Adipose tissue (tissue), 3 donors: ENCODE measurements around the gene CNOT10. TPM values are rescaled to one million over a fixed set of nuclear protein-coding genes. Genes with fewer than 3 reads are reported as not detected.
"Not testable (repeated sequence)": the region's sequence is repeated elsewhere in the genome, so short reads cannot be mapped to it uniquely, and the experiment has no call there.

Experiments
- H3K27ac ChIP-seq: one replicate; pipeline ENCODE4 v1.5.1; 2013; ENCODE audit warnings: low read depth, low read length
- WGBS, 3 donors: extraction: QIAGEN DNeasy Blood & Tissue Kit; methylation state at CpG; one replicate each; pipeline ENCODE4 v1.1.7; 2013; 5-methylcytosine and 5-hydroxymethylcytosine counted together
- polyA plus RNA-seq, 3 donors: library from polyadenylated mRNA; stranded (reverse); fragments of 200-250 nt; gene quantifications; one replicate each; pipeline ENCODE4 v1.2.3, GENCODE V29; 2013
- donor health status: healthy with polysubstance abuse.
- donor health status: Bipolar disorder and iron deficiency.
- donor health status: healthy.

Gene CNOT10
- polyA plus RNA-seq, 3 donors, result 9.5 to 14.5 (median 10.6) TPM

DNA sequence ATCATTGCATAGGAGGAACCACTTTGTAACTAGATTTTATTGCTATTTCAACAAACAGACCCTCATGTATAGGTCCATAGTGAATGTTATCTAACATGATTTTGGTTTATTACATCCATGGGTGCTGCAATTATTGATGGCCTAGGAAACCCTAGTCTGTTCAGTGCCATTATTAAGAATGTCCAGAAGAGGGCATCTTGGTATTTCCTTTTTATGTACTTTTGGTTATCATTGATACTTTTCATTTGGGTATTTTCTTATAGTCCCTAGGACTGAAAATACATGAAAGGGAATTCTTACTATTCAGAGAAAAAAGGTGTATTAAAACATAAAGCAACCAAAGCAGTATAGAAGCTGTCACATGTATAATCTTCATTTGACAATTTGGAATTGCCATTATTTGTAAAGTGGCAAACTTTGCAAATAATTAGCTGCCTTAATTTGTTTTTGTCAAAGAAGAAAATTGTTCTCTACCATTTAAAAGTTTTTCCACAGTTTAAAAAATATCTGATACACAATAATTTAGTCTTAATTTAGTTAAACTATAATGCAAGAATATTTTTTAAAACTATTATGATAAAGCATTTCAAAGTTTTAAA, 48.7 kb downstream of the CNOT10 start:
- H3K27ac ChIP-seq, result no peak overlapping the region

DNA sequence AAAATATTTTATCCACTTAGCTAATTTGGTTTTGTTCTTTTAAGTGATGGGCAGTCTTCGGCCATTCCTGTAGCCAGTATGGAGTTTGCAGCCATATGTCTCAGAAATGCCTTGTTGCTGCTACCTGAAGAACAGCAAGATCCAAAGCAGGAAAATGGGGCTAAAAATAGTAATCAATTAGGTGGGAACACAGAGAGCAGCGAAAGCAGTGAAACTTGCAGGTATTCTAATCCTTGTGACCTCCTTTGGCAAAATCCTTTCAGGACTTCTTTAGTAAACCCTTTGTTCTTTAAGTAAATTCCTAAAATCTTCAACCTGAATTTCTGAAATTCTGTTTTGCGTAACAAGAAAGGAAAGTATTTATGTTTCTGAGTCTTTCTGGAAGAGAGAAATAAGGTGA, 49.8 kb downstream of the CNOT10 start:
- no peak overlapping the region for H3K27ac ChIP-seq
- 95 to 98% (median 97%) methylated on average over 3 of the region's 3 CpGs for WGBS, 3 donors

GRCh38 chr3:32743470-32743869, 58.5 kb downstream of the CNOT10 start:
- WGBS, 3 donors, result 92 to 97% (median 93%) methylated on average over 6 of the region's 6 CpGs
- H3K27ac ChIP-seq, result not testable (repeated sequence)

- WGBS, 3 donors, result 60 to 84% (median 61%) methylated on average over 2 of the region's 2 CpGs
- no peak overlapping the region for H3K27ac ChIP-seq
Measured at GRCh38 chr3:32743934-32744333, 58.9 kb downstream of the CNOT10 start.

DNA sequence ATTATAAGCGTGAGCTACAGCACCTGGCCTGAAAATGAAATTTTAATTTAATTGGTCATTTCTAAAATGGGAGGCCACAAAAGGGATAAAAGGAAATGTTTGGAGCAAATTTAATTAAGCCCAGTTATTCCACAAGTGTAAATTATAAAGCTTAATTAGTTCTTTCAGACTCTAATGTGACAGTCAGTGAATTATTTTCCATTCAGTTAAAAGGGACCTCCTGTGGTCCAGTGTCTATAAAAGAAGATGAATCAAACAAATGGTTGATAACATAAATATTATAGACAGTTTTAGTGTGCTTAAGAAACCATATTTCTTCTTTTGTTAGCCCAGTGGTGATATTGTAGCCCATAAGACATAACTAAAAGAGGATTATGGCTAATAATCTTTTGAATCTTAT, 66.4 kb downstream of the CNOT10 start:
- WGBS, 3 donors, result 94 to 97% (median 97%) methylated on average over 1 of the region's 1 CpG
- no peak overlapping the region for H3K27ac ChIP-seq

- WGBS, 3 donors, result 70 to 84% (median 71%) methylated on average over 3 of the region's 3 CpGs
- H3K27ac ChIP-seq, result no peak overlapping the region
Measured at GRCh38 chr3:32755761-32756160, 70.8 kb downstream of the CNOT10 start.

GRCh38 chr3:32757618-32758374, 72.8 kb downstream of the CNOT10 start:
- no peak overlapping the region for H3K27ac ChIP-seq
- 74 to 79% (median 76%) methylated on average over 2 of the region's 2 CpGs for WGBS, 3 donors

DNA sequence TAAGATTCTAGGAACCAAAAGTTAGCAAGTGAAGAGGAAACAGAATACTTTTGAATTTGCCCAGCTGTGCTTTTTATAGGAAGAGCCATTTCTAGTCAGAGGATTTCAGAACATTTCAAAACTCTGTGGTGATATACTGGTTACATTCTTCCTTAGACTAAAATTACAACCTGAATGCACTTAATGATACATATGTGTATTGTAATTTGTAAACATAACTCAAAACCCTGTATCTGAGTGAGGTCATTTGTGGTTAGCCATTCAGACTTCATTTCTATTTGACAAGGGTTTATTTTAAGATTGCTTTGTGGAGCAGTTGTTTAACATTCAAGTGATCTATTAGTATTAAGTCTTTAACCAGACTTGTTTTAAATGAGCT, 73.4 kb downstream of the CNOT10 start:
- no peak overlapping the region for H3K27ac ChIP-seq

- no peak overlapping the region for H3K27ac ChIP-seq
- WGBS, 3 donors, result 68 to 82% (median 77%) methylated on average over 4 of the region's 4 CpGs
Measured at GRCh38 chr3:32759342-32759741, 74.4 kb downstream of the CNOT10 start.

DNA sequence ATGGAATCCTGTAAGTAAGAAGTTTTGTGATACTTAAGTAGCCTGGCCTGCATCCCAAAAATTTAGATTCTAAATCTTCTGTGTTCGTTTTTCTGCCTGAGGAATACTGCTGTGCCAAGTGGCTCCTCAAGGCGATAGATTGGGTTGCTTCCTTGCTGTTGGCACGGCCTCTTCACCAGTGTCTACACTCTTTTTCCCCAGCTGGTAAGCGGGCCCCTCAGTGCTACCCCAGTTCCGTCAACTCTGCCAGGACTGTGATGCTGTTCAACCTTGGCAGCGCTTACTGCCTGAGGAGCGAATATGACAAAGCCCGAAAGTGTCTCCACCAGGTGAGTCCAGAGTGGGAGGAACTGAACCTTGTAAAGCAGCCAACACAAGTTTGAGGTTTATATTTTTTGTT, 79.5 kb downstream of the CNOT10 start:
- H3K27ac ChIP-seq, result no peak overlapping the region
- WGBS, 3 donors, result 91 to 95% (median 93%) methylated on average over 8 of the region's 8 CpGs

- 64 to 91% (median 65%) methylated on average over 4 of the region's 4 CpGs for WGBS, 3 donors
- H3K27ac ChIP-seq, result no peak overlapping the region
Measured at GRCh38 chr3:32778389-32778788, 93.4 kb downstream of the CNOT10 start.

- WGBS, 3 donors, result 91 to 92% (median 92%) methylated on average over 10 of the region's 10 CpGs
- no peak overlapping the region for H3K27ac ChIP-seq
Measured at GRCh38 chr3:32780071-32780734, 95.2 kb downstream of the CNOT10 start.

GRCh38 chr3:32780735-32781210, 95.8 kb downstream of the CNOT10 start:
- WGBS, 3 donors, result 5 to 7% (median 6%) methylated on average over 36 of the region's 36 CpGs
- H3K27ac ChIP-seq, result no peak overlapping the region

GRCh38 chr3:32781211-32781968, 96.4 kb downstream of the CNOT10 start:
- H3K27ac ChIP-seq, result no peak overlapping the region
- WGBS, 3 donors, result 1 to 2% (median 2%) methylated on average over 47 to 59 of the region's 59 CpGs

DNA sequence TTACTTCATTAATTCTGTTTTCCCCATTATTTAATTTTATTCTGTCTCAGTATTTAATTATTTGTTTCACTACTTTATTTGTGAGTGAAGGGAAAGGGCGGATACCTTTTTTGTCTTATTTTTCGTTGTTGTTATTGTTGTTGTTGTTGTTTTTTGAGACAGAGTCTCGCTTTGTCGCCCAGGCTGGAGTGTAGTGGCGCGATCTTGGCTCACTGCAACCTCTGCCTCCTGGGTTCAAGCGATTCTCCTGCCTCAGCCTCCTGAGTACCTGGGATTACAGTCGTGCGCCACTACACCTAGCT, 96.9 kb downstream of the CNOT10 start:
- not testable (repeated sequence) for H3K27ac ChIP-seq
- WGBS, 3 donors, result 89 to 92% (median 89%) methylated on average over 9 of the region's 9 CpGs

GRCh38 chr3:32782407-32782806, 97.4 kb downstream of the CNOT10 start:
- WGBS, 3 donors, result 89 to 95% (median 90%) methylated on average over 3 of the region's 3 CpGs
- H3K27ac ChIP-seq, result no peak overlapping the region

DNA sequence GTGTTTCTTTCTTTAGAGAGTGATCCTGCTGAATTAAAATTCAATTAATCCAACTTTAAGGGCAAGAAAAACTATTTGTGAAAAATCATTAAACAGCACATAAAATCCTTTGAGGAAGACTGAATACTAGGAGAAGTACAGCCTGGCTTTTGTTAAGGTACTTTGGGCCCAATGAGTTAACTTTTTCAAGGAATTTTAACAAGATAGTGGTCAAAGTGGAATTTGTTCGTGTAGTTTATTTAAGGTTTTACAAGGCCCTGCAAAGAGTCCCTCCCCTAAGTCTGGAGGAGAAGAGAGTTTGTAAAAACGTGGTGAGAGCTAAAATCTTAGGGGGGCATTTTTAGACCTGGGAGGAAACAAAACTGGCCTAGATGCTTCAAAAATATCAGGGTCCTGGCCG, 106.8 kb downstream of the CNOT10 start:
- no peak overlapping the region for H3K27ac ChIP-seq
- WGBS, 3 donors, result 61 to 84% (median 80%) methylated on average over 3 of the region's 3 CpGs

DNA sequence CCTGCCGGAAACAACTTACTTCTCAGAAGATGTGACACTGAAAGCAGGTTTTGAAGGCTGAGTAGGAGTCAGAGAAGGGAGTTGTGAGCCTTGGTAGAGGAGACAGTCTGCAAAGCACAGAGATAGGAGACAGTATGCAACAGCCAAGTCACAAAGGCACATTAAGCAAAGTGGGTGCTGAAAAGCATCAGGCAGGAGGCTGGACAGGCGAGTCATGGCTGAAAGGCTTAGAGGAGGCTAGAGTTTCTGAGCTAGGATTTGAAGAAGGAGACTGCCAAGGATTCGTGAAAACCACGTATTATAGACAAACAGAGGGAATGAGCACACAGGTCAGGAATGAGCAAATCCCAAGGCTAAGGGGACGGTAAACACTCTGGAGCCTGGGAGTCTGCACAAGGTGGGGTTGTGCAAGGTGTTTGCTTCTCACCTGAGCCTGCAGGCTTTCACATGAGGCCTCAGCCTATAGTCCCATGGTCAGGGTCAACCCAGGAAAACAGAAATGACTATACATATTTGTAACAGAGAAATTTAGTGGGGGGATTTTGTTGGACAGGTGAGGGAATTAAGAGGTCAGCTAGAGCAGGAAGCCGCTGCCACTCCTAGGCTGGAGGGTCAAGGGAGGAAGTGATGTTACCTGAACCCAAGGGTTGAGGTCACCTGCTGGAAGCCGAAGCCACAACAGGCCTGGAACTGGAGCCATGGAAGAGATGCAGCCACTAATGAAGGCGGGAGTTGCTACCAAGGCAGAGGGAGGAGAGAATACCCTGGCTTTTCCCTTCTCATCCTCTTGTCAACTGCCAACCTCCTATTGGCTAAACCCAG, 109.7 kb downstream of the CNOT10 start:
- 68 to 88% (median 85%) methylated on average over 8 of the region's 8 CpGs for WGBS, 3 donors

More for the DNA sequence above, 109.7 kb downstream of the CNOT10 start:
- no peak overlapping the region for H3K27ac ChIP-seq
